Adrenal gland (tissue), 12 donors: ENCODE results near the gene NOL4L. TPM values are rescaled to one million over a fixed set of nuclear protein-coding genes. Genes with fewer than 3 reads are reported as not detected.
A peak's percentile ranks its signal among the peaks of the same experiment; 100 is the strongest.

ENCODE experiments used
- DNase-seq, 7 donors: peaks; one replicate each; pipeline ENCODE4 v3.0.0-alpha.2; 2019 to 2020
- H3K27ac ChIP-seq, 5 donors: fragments of 200-600 bp; sonication (generic) in 4 of 5; 1 replicate in 3 of 5; 2 replicates in 2 of 5; pipeline versions ENCODE4 v1.5.1 to v1.8.0; 2016 to 2020; ENCODE audit warnings: mild to moderate bottlenecking in 1 of 5
- H3K27me3 ChIP-seq: fragments of 200-600 bp; 2 replicates; pipeline ENCODE4 v1.8.0; 2021
- H3K36me3 ChIP-seq, 2 donors: fragments of 200-600 bp; replicated peaks in 1 of 2; 1 replicate in 1 of 2; 2 replicates in 1 of 2; pipeline versions ENCODE4 v1.5.1 to v1.8.0; 2018 to 2022
- H3K4me1 ChIP-seq, 2 donors: fragments of 200-600 bp; replicated peaks in 1 of 2; 1 replicate in 1 of 2; 2 replicates in 1 of 2; pipeline versions ENCODE4 v1.5.1 to v1.8.0; 2018 to 2021
- H3K4me3 ChIP-seq, 4 donors: fragments of 200-600 bp; sonication (generic) in 3 of 4; one replicate each; pipeline ENCODE4 v1.5.1; 2016 to 2018
- H3K9me3 ChIP-seq, 3 donors: fragments of 200-600 bp; sonication (generic) in 1 of 3; replicated peaks in 1 of 3; 1 replicate in 2 of 3; 2 replicates in 1 of 3; pipeline versions ENCODE4 v1.5.1 to v1.8.0; 2016 to 2021
- POLR2A ChIP-seq, 2 donors: fragments of 450-650 bp; IDR thresholded peaks; one replicate each; pipeline ENCODE4 v1.6.1; 2017; ENCODE audit warnings: antibody characterized with exemption in 2 of 2, mild to moderate bottlenecking in 2 of 2, moderate library complexity in 1 of 2
- WGBS, 4 donors: extraction: QIAGEN DNeasy Blood & Tissue Kit in 2 of 4; methylation state at CpG; one replicate each; pipeline versions ENCODE4 v1.1.5 to v1.1.7; 2013 to 2017; 5-methylcytosine and 5-hydroxymethylcytosine counted together
- intact Hi-C, 2 donors: fragments of 100-400 bp; cut with DNase I; formaldehyde crosslinking; loops; one replicate each; pipeline versions ENCODE4 v1.14.1 to v1.15.0; 2022 to 2023
- polyA plus RNA-seq, 3 donors: library from polyadenylated mRNA; stranded (reverse); fragments of 200-250 nt in 2 of 3; fragments of 350-450 nt in 1 of 3; fragmentation: Illumina TruSeq in 1 of 3; extraction: RNeasy Lipid Tissue Mini Kit (QIAGEN cat#74804) in 1 of 3; gene quantifications; one replicate each; pipeline ENCODE4 v1.2.3, GENCODE V29; 2013 to 2014
- total RNA-seq, 9 donors: library from RNA; depleted of rRNA in 4 of 9; stranded (reverse); fragments of >200 nt in 4 of 9; fragments of 120-200 nt in 1 of 9; fragmentation: NEBNext Ultra II Directional in 1 of 9; extraction: Animal tissue kit (Norgen Biotek cat#: 25700) in 1 of 9; gene quantifications; one replicate each; pipeline versions ENCODE4 v1.1.0 to v1.2.4, GENCODE V29; 2013 to 2023
- TF ChIP-seq, protein P1 (sequence below), 6 experiments: fragments of 450-650 bp in 4 of 6; fragments of 200-600 bp in 2 of 6; sonication (generic) in 1 of 6; IDR thresholded peaks; 1 replicate in 5 of 6; 2 replicates in 1 of 6; pipeline versions ENCODE4 v1.5.1 to v1.8.0; 2016 to 2021; ENCODE audit warnings: antibody characterized with exemption in 6 of 6, mild to moderate bottlenecking in 2 of 6, moderate library complexity in 1 of 6
- donor health status: healthy with polysubstance abuse.
- donor health status: Bipolar disorder and iron deficiency.
- donor health status: DM: yes; HTN: yes; CAD: no.
- donor health status: DM: no; HTN: no; CAD: no.
- donor health status: DM: no; HTN: no; CAD: no.
- donor health status: DM: yes; HTN: yes; CAD: no.

NOL4L gene
- total and polyA plus RNA-seq, 12 donors = 6.4 to 30.4 (median 15.7) TPM

DNA sequence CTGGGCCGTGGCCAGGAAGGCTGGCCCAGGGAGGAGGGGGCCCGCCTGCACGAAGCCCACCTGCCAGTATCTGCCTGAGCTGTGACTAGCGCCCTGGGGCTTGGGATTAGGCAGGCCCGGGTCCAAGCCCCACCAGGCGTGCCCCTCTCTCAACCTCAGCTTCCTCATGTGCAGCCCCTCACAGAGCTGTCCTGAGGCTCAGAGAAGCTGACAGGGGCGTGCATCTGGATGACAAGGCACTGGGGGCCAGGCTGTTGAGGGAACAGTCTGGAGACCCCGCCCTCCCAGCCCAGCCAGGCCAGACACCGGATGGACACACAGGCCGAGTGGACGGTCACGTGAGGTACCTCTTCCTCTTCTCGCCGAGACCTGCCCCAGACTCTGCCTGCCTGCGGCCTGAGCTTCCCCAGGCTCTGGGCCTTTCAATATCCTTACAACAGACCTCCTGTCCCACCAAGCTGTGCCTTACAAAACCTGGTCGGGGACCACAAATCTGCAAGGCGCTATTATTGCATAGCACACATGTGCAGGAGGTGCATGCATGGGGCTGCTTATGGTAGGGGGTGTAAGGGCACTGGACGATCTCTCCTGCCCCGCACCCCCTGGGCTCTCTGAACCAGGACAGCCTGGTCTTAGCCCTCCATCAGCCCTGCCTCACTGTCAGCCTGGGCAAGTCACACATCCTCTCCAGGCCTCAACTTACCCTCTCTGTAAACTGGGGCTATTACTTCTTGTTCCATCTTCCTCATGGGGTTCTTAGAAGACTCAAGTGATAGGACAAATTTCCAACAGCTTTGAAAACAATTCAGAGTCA is 20.0 kb downstream of the NOL4L start:
- Histone ChIP-seq H3K36me3 (no peaks in the 10 kb centered on the region), H3K27me3 (no peaks in the 10 kb centered on the region), H3K4me1 (peaks cover 0 to 26% of the 10 kb centered on the region in 2 donors), H3K27ac (peak overlapping the region in 2 of 5 donors; percentile 66 to 79), H3K4me3 (no peak overlapping the region), H3K9me3 (no peaks in the 10 kb centered on the region)
- intact Hi-C loops = no loop called here
- WGBS, 4 donors = 63 to 70% (median 68%) methylated on average over 6 to 19 of the region's 19 CpGs
- peak in 6 of 7 donors; percentile 54 to 86 (median 66) for DNase-seq
- TF ChIP-seq, protein P1, sequence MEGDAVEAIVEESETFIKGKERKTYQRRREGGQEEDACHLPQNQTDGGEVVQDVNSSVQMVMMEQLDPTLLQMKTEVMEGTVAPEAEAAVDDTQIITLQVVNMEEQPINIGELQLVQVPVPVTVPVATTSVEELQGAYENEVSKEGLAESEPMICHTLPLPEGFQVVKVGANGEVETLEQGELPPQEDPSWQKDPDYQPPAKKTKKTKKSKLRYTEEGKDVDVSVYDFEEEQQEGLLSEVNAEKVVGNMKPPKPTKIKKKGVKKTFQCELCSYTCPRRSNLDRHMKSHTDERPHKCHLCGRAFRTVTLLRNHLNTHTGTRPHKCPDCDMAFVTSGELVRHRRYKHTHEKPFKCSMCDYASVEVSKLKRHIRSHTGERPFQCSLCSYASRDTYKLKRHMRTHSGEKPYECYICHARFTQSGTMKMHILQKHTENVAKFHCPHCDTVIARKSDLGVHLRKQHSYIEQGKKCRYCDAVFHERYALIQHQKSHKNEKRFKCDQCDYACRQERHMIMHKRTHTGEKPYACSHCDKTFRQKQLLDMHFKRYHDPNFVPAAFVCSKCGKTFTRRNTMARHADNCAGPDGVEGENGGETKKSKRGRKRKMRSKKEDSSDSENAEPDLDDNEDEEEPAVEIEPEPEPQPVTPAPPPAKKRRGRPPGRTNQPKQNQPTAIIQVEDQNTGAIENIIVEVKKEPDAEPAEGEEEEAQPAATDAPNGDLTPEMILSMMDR (IDR thresholded peaks at IDR 0.05) = no peak

DNA sequence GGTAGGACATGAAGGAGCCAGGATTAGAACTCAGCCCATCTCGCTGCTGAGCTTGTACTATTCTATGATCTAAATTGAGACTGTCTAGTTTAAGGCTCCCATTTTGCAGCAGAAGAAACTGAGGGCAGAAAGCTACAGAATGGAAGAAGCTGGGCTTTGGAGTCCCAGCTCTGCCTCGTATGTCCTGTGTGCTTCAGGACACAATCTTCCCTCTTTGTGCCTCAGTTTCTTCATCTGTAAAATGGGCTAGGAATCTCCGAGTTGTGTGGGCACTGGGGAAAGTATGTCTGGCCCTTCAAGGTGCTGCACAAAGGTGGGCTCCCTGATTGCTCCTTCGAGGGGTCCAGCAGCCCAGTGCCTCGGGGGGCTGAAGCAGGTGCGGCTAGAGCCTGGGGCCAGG is 20.7 kb downstream of the NOL4L start:
- no peak overlapping the region for H3K4me3 ChIP-seq
- H3K27ac ChIP-seq = peak overlapping the region in 2 of 5 donors; percentile 66 to 79
- 86 to 93% (median 88%) methylated on average over 3 to 6 of the region's 6 CpGs for WGBS, 4 donors
- peaks cover 0 to 23% of the 10 kb centered on the region in 2 donors for H3K4me1 ChIP-seq
- DNase-seq = no peak
- intact Hi-C loops = no loop called here
- H3K27me3 ChIP-seq = no peaks in the 10 kb centered on the region
- H3K9me3 ChIP-seq = no peaks in the 10 kb centered on the region
- H3K36me3 ChIP-seq = no peaks in the 10 kb centered on the region
- TF ChIP-seq POLR2A (IDR thresholded peaks at IDR 0.05) = no peak
- TF ChIP-seq, protein P1 (IDR thresholded peaks at IDR 0.05) = no peak

DNA sequence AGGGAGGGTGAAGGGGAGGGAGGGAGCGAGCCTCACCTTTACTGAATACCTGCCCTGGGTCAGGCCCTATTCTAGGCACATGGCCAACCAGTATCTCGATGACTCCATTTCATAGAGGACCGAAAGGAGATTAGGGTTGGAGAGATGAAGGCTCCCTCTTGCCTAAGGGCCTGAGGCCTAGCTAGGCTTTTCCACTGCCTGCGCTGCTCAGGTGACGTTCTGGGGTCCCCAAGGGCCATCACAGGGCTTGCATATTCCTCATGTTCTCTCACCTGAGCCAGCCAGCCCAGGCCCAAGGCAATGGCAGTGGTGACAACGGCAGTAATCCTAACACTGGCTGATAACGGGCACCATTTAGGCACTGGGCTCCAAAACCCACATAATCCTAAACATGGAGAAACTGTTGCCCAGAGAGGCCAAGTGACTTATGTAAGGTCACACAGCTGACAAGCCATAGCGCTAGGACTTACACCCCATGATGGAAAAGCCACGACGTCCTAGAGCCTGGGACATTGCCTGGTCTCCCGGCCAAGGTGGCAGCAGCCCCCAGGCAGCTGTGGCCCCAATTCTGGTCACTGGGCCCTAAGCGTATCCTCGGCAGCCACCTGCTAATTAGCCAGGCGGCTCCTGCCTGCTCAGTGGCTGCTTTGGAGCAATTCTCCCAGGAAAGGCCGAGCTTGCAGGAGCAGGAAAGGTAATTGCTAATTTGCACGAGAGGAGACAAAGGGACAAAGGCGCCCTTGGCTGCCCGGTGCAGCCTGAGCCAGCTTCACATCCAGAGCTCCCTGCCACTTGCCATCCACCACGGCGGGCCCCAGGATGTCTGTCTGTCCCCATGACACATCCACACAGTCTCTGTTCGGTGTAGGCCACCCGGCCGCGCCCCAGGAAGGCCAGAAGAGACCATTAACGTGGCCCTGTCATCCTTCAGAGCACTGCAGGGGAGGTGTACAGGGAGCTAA is 21.5 kb downstream of the NOL4L start:
- intact Hi-C loops = no loop called here
- TF ChIP-seq, protein P1 (IDR thresholded peaks at IDR 0.05) = no peak
- no peak for TF ChIP-seq POLR2A (IDR thresholded peaks at IDR 0.05)
- Histone ChIP-seq H3K4me1 (peaks cover 0 to 23% of the 10 kb centered on the region in 2 donors), H3K4me3 (no peak overlapping the region), H3K36me3 (no peaks in the 10 kb centered on the region), H3K27me3 (no peaks in the 10 kb centered on the region), H3K27ac (peak overlapping the region in 1 of 5 donors; percentile 66), H3K9me3 (no peaks in the 10 kb centered on the region)
- peak in 1 of 7 donors; percentile 63 for DNase-seq
- 84 to 90% (median 88%) methylated on average over 5 to 25 of the region's 25 CpGs for WGBS, 4 donors

DNA sequence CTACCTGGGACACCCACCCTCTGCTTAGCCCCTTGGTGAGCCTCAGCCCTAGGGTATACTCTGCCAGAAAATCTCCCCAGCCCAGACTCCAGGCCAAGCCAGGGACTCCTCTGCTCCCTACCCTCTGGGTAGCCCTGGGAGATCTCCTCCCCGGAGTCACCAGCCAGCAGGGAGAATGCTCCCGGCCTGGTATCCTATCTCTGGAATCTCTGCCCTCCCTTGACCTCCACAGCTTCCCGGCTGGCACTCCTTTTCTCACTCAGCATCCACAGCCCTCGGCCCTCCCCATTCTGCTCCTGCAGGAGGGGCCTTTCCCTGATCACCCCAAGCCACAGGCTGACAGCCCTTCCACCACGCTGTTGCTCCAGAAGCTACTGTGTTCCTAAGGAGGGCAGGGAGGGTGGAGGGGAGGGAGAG is 22.6 kb downstream of the NOL4L start:
- Histone ChIP-seq H3K9me3 (no peaks in the 10 kb centered on the region), H3K4me3 (no peak overlapping the region), H3K4me1 (peaks cover 0 to 23% of the 10 kb centered on the region in 2 donors), H3K27ac (peak overlapping the region in 1 of 5 donors; percentile 52), H3K36me3 (no peaks in the 10 kb centered on the region), H3K27me3 (no peaks in the 10 kb centered on the region)
- intact Hi-C loops = no loop called here
- peak in 5 of 7 donors; percentile 59 to 83 (median 65) for DNase-seq
- 25 to 41% (median 29%) methylated on average over 1 to 5 of the region's 5 CpGs for WGBS, 4 donors
- TF ChIP-seq POLR2A (IDR thresholded peaks at IDR 0.05) = no peak
- TF ChIP-seq, protein P1 (IDR thresholded peaks at IDR 0.05) = no peak
